Measurements from ENCODE around the gene MIA2. TPM values are rescaled to one million over a fixed set of nuclear protein-coding genes. Genes with fewer than 3 reads are reported as not detected.

The MIA2 gene
- polyA plus RNA-seq, 1 of the 3 experiments (the other 2 are of a cell fraction): 2.6 TPM

DNA sequence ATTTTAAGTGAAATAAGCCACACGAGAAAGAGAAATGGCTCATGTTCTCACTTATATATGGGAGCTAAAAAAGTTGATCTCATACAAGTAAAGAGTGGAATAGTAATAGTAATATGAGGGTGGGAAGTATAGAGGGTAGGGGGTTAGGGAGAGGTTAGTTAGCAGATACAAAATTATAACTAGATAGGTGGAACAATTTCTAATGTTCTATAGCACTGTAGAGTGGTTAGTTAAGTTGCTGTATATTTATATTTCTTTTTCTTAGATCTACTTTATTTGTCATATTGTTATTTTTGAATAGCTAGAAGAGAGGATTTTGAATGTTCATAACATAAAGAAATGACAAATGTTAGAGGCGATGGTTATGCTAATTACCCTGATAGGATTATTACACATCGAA lies 74.1 kb downstream of the MIA2 start (continued):
- TF ChIP-seq TAF1 (IDR thresholded peaks at IDR 0.05; ENCODE audit: borderline replicate concordance, low read depth, low read length) (no peak), JUND (IDR thresholded peaks at IDR 0.05) (no peak), GABPA (IDR thresholded peaks at IDR 0.05; ENCODE audit: low read depth) (no peak), TEAD4 (IDR thresholded peaks at IDR 0.05; ENCODE audit: borderline replicate concordance, insufficient read depth) (no peak), YY1 (IDR thresholded peaks at IDR 0.05; ENCODE audit: low read depth) (no peak), MXI1 (IDR thresholded peaks at IDR 0.05; ENCODE audit: low read depth, low read length) (no peak)

GRCh38 chr14:39310051-39310450 lies 76.3 kb downstream of the MIA2 start:
- ChIA-PET POLR2A (no interaction called here), CTCF (no interaction called here)
- no peaks in the 10 kb centered on the region for H3K36me3 ChIP-seq (replicated peaks in 1 of 2; ENCODE audit: control insufficient read depth in 1 of 2, insufficient read depth in 2 of 2, low read length in 1 of 2)
- H3K4me3 ChIP-seq (ENCODE audit: low read depth in 2 of 2, low read length in 1 of 2): no peak overlapping the region
- H4K20me1 ChIP-seq (ENCODE audit: insufficient read depth): no peaks in the 10 kb centered on the region
- H3K9ac ChIP-seq: no peak overlapping the region
- H3F3A ChIP-seq (replicated peaks; ENCODE audit: insufficient read depth): no peaks in the 10 kb centered on the region
- H3K9me3 ChIP-seq: no peaks in the 10 kb centered on the region
- H3K79me2 ChIP-seq (ENCODE audit: insufficient read depth): no peaks in the 10 kb centered on the region
- no peaks in the 10 kb centered on the region for H3K9me2 ChIP-seq
- no peak overlapping the region for H3K4me2 ChIP-seq
- no peak overlapping the region for H3K27ac ChIP-seq (ENCODE audit: low read depth in 2 of 2, low read length in 1 of 2)
- H2AFZ ChIP-seq (ENCODE audit: low read depth): no peak overlapping the region
- no peaks in the 10 kb centered on the region for H3K4me1 ChIP-seq (ENCODE audit: control insufficient read depth in 1 of 2, insufficient read depth in 2 of 2, low read depth in 1 of 2, low read length in 1 of 2)
- TF ChIP-seq EZH2phosphoT487 (IDR thresholded peaks at IDR 0.05; ENCODE audit: borderline replicate concordance, low read depth) (no peak), RFX5 (IDR thresholded peaks at IDR 0.05; ENCODE audit: low read length) (no peak), JUND (IDR thresholded peaks at IDR 0.05) (no peak), RXRA (IDR thresholded peaks at IDR 0.05; ENCODE audit: borderline replicate concordance, low read depth) (no peak), MAX (IDR thresholded peaks at IDR 0.05; ENCODE audit: low read depth) (no peak), YY1 (IDR thresholded peaks at IDR 0.05; ENCODE audit: low read depth) (no peak), NRF1 (IDR thresholded peaks at IDR 0.05; ENCODE audit: low read depth, low read length) (no peak), SIN3A (IDR thresholded peaks at IDR 0.05; ENCODE audit: borderline replicate concordance, low read depth, low read length) (no peak), CHD2 (IDR thresholded peaks at IDR 0.05; ENCODE audit: low read length, partially characterized antibody) (no peak), POLR2AphosphoS5 (IDR thresholded peaks at IDR 0.05; ENCODE audit: low read depth, low read length) (no peak), ELF1 (IDR thresholded peaks at IDR 0.05) (no peak), USF2 (IDR thresholded peaks at IDR 0.05; ENCODE audit: borderline replicate concordance, low read depth, low read length) (no peak), RCOR1 (IDR thresholded peaks at IDR 0.05; ENCODE audit: low read length) (no peak), TEAD4 (IDR thresholded peaks at IDR 0.05; ENCODE audit: borderline replicate concordance, insufficient read depth) (no peak), RAD21 (IDR thresholded peaks at IDR 0.05; ENCODE audit: low read length) (no peak)
- TF ChIP-seq, protein P1, sequence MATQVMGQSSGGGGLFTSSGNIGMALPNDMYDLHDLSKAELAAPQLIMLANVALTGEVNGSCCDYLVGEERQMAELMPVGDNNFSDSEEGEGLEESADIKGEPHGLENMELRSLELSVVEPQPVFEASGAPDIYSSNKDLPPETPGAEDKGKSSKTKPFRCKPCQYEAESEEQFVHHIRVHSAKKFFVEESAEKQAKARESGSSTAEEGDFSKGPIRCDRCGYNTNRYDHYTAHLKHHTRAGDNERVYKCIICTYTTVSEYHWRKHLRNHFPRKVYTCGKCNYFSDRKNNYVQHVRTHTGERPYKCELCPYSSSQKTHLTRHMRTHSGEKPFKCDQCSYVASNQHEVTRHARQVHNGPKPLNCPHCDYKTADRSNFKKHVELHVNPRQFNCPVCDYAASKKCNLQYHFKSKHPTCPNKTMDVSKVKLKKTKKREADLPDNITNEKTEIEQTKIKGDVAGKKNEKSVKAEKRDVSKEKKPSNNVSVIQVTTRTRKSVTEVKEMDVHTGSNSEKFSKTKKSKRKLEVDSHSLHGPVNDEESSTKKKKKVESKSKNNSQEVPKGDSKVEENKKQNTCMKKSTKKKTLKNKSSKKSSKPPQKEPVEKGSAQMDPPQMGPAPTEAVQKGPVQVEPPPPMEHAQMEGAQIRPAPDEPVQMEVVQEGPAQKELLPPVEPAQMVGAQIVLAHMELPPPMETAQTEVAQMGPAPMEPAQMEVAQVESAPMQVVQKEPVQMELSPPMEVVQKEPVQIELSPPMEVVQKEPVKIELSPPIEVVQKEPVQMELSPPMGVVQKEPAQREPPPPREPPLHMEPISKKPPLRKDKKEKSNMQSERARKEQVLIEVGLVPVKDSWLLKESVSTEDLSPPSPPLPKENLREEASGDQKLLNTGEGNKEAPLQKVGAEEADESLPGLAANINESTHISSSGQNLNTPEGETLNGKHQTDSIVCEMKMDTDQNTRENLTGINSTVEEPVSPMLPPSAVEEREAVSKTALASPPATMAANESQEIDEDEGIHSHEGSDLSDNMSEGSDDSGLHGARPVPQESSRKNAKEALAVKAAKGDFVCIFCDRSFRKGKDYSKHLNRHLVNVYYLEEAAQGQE (IDR thresholded peaks at IDR 0.05; ENCODE audit: low read depth, low read length): no peak
- no peak for DNase-seq
- no peaks in the 10 kb centered on the region for H3K27me3 ChIP-seq (ENCODE audit: insufficient read depth)
